HEK293T (cell line): ENCODE data around the gene LSM3.

Source experiments
- CTCF ChIA-PET: fragments of 350-600 bp; formaldehyde crosslinking; extraction: SDS; loops from one replicate; lab custom pipeline; 2021; ENCODE audit warnings: antibody characterized with exemption, inconsistent platforms; lab: Yijun Ruan, JAX
- POLR2A ChIA-PET: fragments of 350-600 bp; formaldehyde crosslinking; extraction: SDS; loops from one replicate; lab custom pipeline; 2020; ENCODE audit warnings: antibody characterized with exemption, inconsistent platforms; lab: Yijun Ruan, JAX
- DNase-seq: peaks from one replicate; pipeline ENCODE4 v3.0.0; 2012; ENCODE audit warnings: mixed read lengths; ENCODE audit errors: extremely low spot score
- ARNT ChIP-seq: fragments of 450-650 bp; IDR thresholded peaks from 2 replicates; pipeline ENCODE4 v1.6.1; 2017; ENCODE audit warnings: mild to moderate bottlenecking
- BHLHE40 ChIP-seq: fragments of 450-650 bp; IDR thresholded peaks from 2 replicates; pipeline ENCODE4 v1.6.1; 2016; ENCODE audit warnings: mild to moderate bottlenecking, moderate library complexity, borderline replicate concordance
- CTBP1 ChIP-seq: fragments of 450-650 bp; IDR thresholded peaks from 2 replicates; pipeline ENCODE4 v1.6.1; 2016; ENCODE audit warnings: borderline replicate concordance
- ELF4 ChIP-seq: fragments of 450-650 bp; IDR thresholded peaks from 2 replicates; pipeline ENCODE4 v1.6.1; 2017; ENCODE audit warnings: antibody characterized with exemption
- FOXA1 ChIP-seq: fragments of 450-650 bp; IDR thresholded peaks from 2 replicates; pipeline ENCODE4 v1.6.1; 2016; ENCODE audit warnings: mild to moderate bottlenecking
- FOXK2 ChIP-seq: fragments of 450-650 bp; IDR thresholded peaks from 2 replicates; pipeline ENCODE4 v1.6.1; 2016; ENCODE audit warnings: mild to moderate bottlenecking
- FOXM1 ChIP-seq: fragments of 450-650 bp; IDR thresholded peaks from 2 replicates; pipeline ENCODE4 v1.6.1; 2017; ENCODE audit warnings: mild to moderate bottlenecking, borderline replicate concordance
- HDGF ChIP-seq: fragments of 450-650 bp; IDR thresholded peaks from 2 replicates; pipeline ENCODE4 v1.6.1; 2017; ENCODE audit warnings: antibody characterized with exemption, borderline replicate concordance
- L3MBTL2 ChIP-seq: fragments of 450-650 bp; conservative IDR thresholded peaks from 2 replicates; pipeline ENCODE4 v1.6.1; 2016; ENCODE audit warnings: mild to moderate bottlenecking
- LEF1 ChIP-seq: fragments of 450-650 bp; IDR thresholded peaks from 2 replicates; pipeline ENCODE4 v1.6.1; 2017; ENCODE audit warnings: mild to moderate bottlenecking, borderline replicate concordance
- NFRKB ChIP-seq: fragments of 450-650 bp; IDR thresholded peaks from 2 replicates; pipeline ENCODE4 v1.6.1; 2016; ENCODE audit warnings: mild to moderate bottlenecking, moderate library complexity
- PKNOX1 ChIP-seq: fragments of 450-650 bp; IDR thresholded peaks from 2 replicates; pipeline ENCODE4 v1.6.1; 2016
- SP1 ChIP-seq: fragments of 450-650 bp; IDR thresholded peaks from 2 replicates; pipeline ENCODE4 v1.6.1; 2017
- SUZ12 ChIP-seq: fragments of 450-650 bp; IDR thresholded peaks from 2 replicates; pipeline ENCODE4 v1.6.1; 2016; ENCODE audit warnings: mild to moderate bottlenecking
- TARDBP ChIP-seq: fragments of 450-650 bp; IDR thresholded peaks from 2 replicates; pipeline ENCODE4 v1.6.1; 2016
- ZNF384 ChIP-seq: fragments of 450-650 bp; IDR thresholded peaks from 2 replicates; pipeline ENCODE4 v1.6.1; 2016

The LSM3 gene

GRCh38 chr3:14150491-14151230 is 28.0 kb upstream of the LSM3 start:
- ChIA-PET CTCF (no interaction called here), POLR2A (interaction anchor here (1.0 kb wide), 1 partner anchor 256 kb away, joined by 3 read pairs; no protein-coding TSS in a partner anchor)
- DNase-seq, result no peak
- no peak for TF ChIP-seq TARDBP
- no peak for TF ChIP-seq LEF1
- no peak for TF ChIP-seq SP1
- no peak for TF ChIP-seq FOXA1
- TF ChIP-seq PKNOX1, result no peak
- no peak for TF ChIP-seq ARNT
- TF ChIP-seq BHLHE40, result no peak
- no peak for TF ChIP-seq NFRKB
- no peak for TF ChIP-seq FOXM1
- TF ChIP-seq CTBP1, result no peak
- TF ChIP-seq ELF4, result no peak
- no peak for TF ChIP-seq FOXK2
- TF ChIP-seq SUZ12, result no peak
- TF ChIP-seq HDGF, result no peak
- TF ChIP-seq ZNF384, result no peak

GRCh38 chr3:14151471-14152083 is 27.0 kb upstream of the LSM3 start:
- TF ChIP-seq ELF4 (no peak), BHLHE40 (no peak), HDGF (no peak)
- CTCF ChIA-PET, result no interaction called here
- POLR2A ChIA-PET, result no interaction called here

DNA sequence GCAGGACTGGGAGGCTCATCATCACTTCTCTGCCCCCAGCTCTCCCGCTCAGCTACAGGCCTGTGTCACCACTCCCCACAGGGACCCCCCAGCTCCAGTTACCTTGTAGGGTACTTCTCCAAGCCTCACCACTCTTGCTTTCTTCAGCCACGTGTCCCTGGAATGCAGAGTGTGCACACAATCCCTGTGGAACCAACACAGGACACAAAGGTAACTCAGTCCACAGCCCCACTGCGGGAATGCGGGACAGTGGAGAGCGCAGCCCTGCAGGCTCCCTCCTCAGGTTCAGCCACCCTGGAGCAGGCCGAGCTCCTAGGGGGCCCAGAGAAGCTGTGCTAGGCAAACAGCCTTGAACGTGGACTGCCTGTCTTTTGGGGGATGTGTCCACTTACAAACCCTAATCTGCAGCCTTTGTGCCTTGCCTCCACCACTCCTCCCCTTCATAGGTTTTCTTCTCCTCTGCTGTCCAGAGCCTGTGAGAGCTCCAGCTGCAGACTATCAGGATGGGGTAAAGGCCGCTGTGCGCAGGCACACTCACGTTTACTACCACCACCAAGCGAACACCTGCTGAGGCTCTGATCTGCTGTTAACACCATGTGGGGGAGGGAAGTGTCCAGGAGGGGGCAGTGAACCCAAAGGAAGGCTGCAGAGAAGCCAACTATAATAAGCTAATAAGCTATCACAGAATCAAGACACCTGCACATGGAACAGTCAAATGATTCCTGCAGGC is 26.2 kb upstream of the LSM3 start:
- TF ChIP-seq HDGF (no peak), FOXK2 (no peak), ZNF384 (no peak), NFRKB (no peak), ARNT (no peak), LEF1 (no peak)
- ChIA-PET POLR2A (interaction anchor here (0.9 to 1.0 kb wide), 2 partner anchors 26 to 27 kb away, joined by 3 read pairs; partner anchors contain the start of genes CHCHD4, LSM3, TMEM43 and XPC), CTCF (interaction anchor here (1.0 kb wide), 1 partner anchor 20 kb away, joined by 3 read pairs; no protein-coding TSS in a partner anchor)
- DNase-seq, result no peak

More at GRCh38 chr3:14151471-14152083, 27.0 kb upstream of the LSM3 start:
- DNase-seq, result no peak

DNA sequence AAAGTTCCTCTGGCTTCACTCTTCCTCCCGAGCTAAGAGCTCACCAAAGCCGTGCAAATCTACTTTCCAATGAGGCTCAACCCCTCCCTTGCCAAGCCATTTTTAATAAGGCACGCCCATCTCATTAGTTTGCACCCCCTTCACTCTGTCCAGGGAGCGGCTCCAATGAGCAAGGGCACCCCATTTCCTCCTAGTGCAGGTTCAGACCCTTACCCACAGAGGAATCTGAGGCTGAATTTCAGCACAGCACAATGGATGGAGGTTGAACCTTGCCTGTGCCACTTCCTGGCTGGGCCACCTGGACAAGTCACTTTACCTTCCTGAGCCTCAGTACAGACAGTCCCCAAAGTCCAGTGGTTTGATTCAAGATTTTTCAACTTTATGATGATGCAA is 25.7 kb upstream of the LSM3 start:
- DNase-seq, result no peak
- ChIA-PET CTCF (interaction anchor here (0.7 to 1.0 kb wide), 2 partner anchors 21 to 265 kb away, joined by 3 read pairs; no protein-coding TSS in a partner anchor), POLR2A (interaction anchor here (0.9 to 1.0 kb wide), 2 partner anchors 26 to 28 kb away, joined by 3 read pairs; partner anchors contain the start of genes CHCHD4, LSM3, TMEM43 and XPC)
- no peak for TF ChIP-seq L3MBTL2
- no peak for TF ChIP-seq ELF4
- no peak for TF ChIP-seq CTBP1
- TF ChIP-seq FOXA1, result no peak
- TF ChIP-seq SUZ12, result no peak
- no peak for TF ChIP-seq TARDBP
- TF ChIP-seq NFRKB, result no peak
- no peak for TF ChIP-seq HDGF
- TF ChIP-seq ARNT, result no peak
- no peak for TF ChIP-seq FOXK2
- TF ChIP-seq LEF1, result no peak
- TF ChIP-seq BHLHE40, result no peak
- TF ChIP-seq ZNF384, result no peak
- TF ChIP-seq FOXM1, result no peak
- no peak for TF ChIP-seq SP1
- no peak for TF ChIP-seq PKNOX1

- CTCF ChIA-PET, result interaction anchor here (0.7 kb wide), 1 partner anchor 266 kb away, joined by 3 read pairs; no protein-coding TSS in a partner anchor
- POLR2A ChIA-PET, result no interaction called here
- no peak for TF ChIP-seq LEF1
- TF ChIP-seq FOXK2, result no peak
- no peak for DNase-seq
Measured at GRCh38 chr3:14153663-14154062, 25.0 kb upstream of the LSM3 start.

- TF ChIP-seq ZNF384, result no peak
- TF ChIP-seq LEF1, result no peak
- no peak for TF ChIP-seq L3MBTL2
- TF ChIP-seq SUZ12, result no peak
- TF ChIP-seq FOXA1, result no peak
- TF ChIP-seq BHLHE40, result no peak
- DNase-seq, result no peak
- ChIA-PET CTCF (no interaction called here), POLR2A (no interaction called here)
Measured at GRCh38 chr3:14154276-14154675, 24.3 kb upstream of the LSM3 start.
